GM18519 (cell line): ENCODE results near the gene TECPR2.
A peak's percentile ranks its signal among the peaks of the same experiment; 100 is the strongest.
"Not testable (repeated sequence)": the region's sequence is repeated elsewhere in the genome, so short reads cannot be mapped to it uniquely, and the experiment has no call there.

Source experiments
- ATAC-seq: cut with Tn5 transposase; IDR thresholded peaks from one replicate; pipeline ENCODE4 v1.9.1; 2021; ENCODE audit warnings: mild to moderate bottlenecking, moderate library complexity; ENCODE audit not compliant: unreplicated experiment, low FRiP score

The TECPR2 gene

GRCh38 chr14:102362545-102363181 lies at the start of gene TECPR2, which contains the start of gene CINP:
TECPR2 (plus strand) TSS chr14:102362941; CDS start chr14:102376722, 13,781 bp downstream.
CINP (minus strand) TSS chr14:102362890; CDS start chr14:102362851, 39 bp downstream.
- peak; percentile 79 for ATAC-seq

GRCh38 chr14:102314242-102315011 lies 48.3 kb upstream of the TECPR2 start:
- peak; percentile 49 for ATAC-seq

- ATAC-seq = no peak
Measured at GRCh38 chr14:102315121-102315520, 47.6 kb upstream of the TECPR2 start.

GRCh38 chr14:102316338-102316742 lies 46.4 kb upstream of the TECPR2 start:
- no peak for ATAC-seq

GRCh38 chr14:102316743-102317563 lies 45.8 kb upstream of the TECPR2 start:
- ATAC-seq = peak; percentile 51

GRCh38 chr14:102317564-102318248 lies 45.0 kb upstream of the TECPR2 start:
- no peak for ATAC-seq

- ATAC-seq = no peak
Measured at GRCh38 chr14:102318781-102319276, 43.9 kb upstream of the TECPR2 start.

GRCh38 chr14:102319351-102320032 lies 43.2 kb upstream of the TECPR2 start, which contains the start of gene ZNF839:
ZNF839 (plus strand) TSS chr14:102319746; CDS start chr14:102319766, 20 bp downstream.
- peak; percentile 48 for ATAC-seq

GRCh38 chr14:102320033-102320660 lies 42.6 kb upstream of the TECPR2 start:
- ATAC-seq = no peak

- no peak for ATAC-seq
Measured at GRCh38 chr14:102320671-102321455, 41.9 kb upstream of the TECPR2 start.

GRCh38 chr14:102321456-102322422 lies 41.0 kb upstream of the TECPR2 start:
- ATAC-seq = no peak

- ATAC-seq = no peak
Measured at GRCh38 chr14:102323102-102323501, 39.6 kb upstream of the TECPR2 start.

GRCh38 chr14:102325791-102326345 lies 36.9 kb upstream of the TECPR2 start:
- ATAC-seq = no peak

GRCh38 chr14:102326583-102326982 lies 36.2 kb upstream of the TECPR2 start:
- no peak for ATAC-seq

GRCh38 chr14:102329381-102329780 lies 33.4 kb upstream of the TECPR2 start:
- ATAC-seq = not testable (repeated sequence)

GRCh38 chr14:102330806-102331205 lies 31.9 kb upstream of the TECPR2 start:
- ATAC-seq = no peak

GRCh38 chr14:102333390-102333789 lies 29.4 kb upstream of the TECPR2 start:
- ATAC-seq = no peak
